Body of pancreas (tissue), 4 donors: ENCODE data around the gene SURF1.

Experiments
- POLR2A ChIP-seq, 3 donors: fragments of 450-650 bp; IDR thresholded peaks; one replicate each; pipeline ENCODE4 v1.6.1; 2016; ENCODE audit warnings: antibody characterized with exemption in 3 of 3, mild to moderate bottlenecking in 2 of 3
- TF ChIP-seq, protein P1 (sequence below), 7 experiments: fragments of 450-650 bp in 4 of 7; fragments of 200-600 bp in 3 of 7; sonication (generic) in 3 of 7; IDR thresholded peaks; one replicate each; pipeline ENCODE4 v1.5.1; 2016 to 2019; ENCODE audit warnings: antibody characterized with exemption in 7 of 7

GRCh38 chr9:133342069-133342406, 14.2 kb downstream of the SURF1 start:
- TF ChIP-seq POLR2A (IDR thresholded peaks at IDR 0.05), result no peak
- TF ChIP-seq, protein P1, sequence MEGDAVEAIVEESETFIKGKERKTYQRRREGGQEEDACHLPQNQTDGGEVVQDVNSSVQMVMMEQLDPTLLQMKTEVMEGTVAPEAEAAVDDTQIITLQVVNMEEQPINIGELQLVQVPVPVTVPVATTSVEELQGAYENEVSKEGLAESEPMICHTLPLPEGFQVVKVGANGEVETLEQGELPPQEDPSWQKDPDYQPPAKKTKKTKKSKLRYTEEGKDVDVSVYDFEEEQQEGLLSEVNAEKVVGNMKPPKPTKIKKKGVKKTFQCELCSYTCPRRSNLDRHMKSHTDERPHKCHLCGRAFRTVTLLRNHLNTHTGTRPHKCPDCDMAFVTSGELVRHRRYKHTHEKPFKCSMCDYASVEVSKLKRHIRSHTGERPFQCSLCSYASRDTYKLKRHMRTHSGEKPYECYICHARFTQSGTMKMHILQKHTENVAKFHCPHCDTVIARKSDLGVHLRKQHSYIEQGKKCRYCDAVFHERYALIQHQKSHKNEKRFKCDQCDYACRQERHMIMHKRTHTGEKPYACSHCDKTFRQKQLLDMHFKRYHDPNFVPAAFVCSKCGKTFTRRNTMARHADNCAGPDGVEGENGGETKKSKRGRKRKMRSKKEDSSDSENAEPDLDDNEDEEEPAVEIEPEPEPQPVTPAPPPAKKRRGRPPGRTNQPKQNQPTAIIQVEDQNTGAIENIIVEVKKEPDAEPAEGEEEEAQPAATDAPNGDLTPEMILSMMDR (IDR thresholded peaks at IDR 0.05), result no peak
